ENCODE data around the gene CA12. TPM values are rescaled to one million over a fixed set of nuclear protein-coding genes. Genes with fewer than 3 reads are reported as not detected.

The CA12 gene
- total RNA-seq, 2 experiments from 2014 or later = 0.58 TPM; not detected in 1

- H3K27me3 Mint-ChIP-seq = peaks cover 2% of the 10 kb centered on the region
- POLR2A ChIA-PET = interaction anchor here (0.5 to 1.3 kb wide), 3 partner anchors 14 to 25 kb away, joined by 3 read pairs; no protein-coding TSS in a partner anchor
These were observed 33.0 kb upstream of the CA12 start for GRCh38 chr15:63414474-63415120.

DNA sequence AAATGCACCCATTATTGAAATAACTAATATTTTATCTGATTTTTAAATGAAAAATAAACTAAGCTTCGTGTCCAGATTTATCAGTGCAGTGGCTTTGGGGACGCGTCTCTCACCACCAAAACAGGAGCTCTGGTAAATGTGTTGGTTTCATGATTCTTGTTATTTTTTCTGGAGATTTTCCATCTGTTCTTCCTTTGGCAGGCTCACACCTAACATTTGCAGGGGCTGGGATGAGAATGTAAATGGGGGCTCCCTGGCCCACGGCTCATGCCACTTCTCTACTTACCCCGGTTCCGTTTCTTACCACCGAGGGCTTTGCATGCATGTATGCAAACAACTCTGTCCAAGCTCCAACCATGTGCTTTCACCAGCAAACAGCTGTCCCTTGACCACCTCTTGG, 30.9 kb upstream of the CA12 start:
- TF ChIP-seq, protein P1, sequence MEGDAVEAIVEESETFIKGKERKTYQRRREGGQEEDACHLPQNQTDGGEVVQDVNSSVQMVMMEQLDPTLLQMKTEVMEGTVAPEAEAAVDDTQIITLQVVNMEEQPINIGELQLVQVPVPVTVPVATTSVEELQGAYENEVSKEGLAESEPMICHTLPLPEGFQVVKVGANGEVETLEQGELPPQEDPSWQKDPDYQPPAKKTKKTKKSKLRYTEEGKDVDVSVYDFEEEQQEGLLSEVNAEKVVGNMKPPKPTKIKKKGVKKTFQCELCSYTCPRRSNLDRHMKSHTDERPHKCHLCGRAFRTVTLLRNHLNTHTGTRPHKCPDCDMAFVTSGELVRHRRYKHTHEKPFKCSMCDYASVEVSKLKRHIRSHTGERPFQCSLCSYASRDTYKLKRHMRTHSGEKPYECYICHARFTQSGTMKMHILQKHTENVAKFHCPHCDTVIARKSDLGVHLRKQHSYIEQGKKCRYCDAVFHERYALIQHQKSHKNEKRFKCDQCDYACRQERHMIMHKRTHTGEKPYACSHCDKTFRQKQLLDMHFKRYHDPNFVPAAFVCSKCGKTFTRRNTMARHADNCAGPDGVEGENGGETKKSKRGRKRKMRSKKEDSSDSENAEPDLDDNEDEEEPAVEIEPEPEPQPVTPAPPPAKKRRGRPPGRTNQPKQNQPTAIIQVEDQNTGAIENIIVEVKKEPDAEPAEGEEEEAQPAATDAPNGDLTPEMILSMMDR (IDR thresholded peaks at IDR 0.05) = no peak
- intact Hi-C loops (cut with micrococcal nuclease) = no loop called here
- Mint-ChIP-seq H3K36me3 (ENCODE audit: low read depth) (no peaks in the 10 kb centered on the region), H3K27me3 (peaks cover 2% of the 10 kb centered on the region), H3K9me3 (no peaks in the 10 kb centered on the region), H3K4me3 (no peak overlapping the region), H3K27ac (no peak overlapping the region), H3K4me1 (ENCODE audit: low read depth) (peaks cover 6% of the 10 kb centered on the region)
- CTCF ChIA-PET = interaction anchor here (0.8 to 2.4 kb wide), 6 partner anchors 10 to 365 kb away, joined by 3 to 7 read pairs (median 4); no protein-coding TSS in a partner anchor
- POLR2A ChIA-PET = no interaction called here
- no peak for ATAC-seq
- DNase-seq = no peak

More at GRCh38 chr15:63414474-63415120, 33.0 kb upstream of the CA12 start:
- Mint-ChIP-seq H3K9me3 (no peaks in the 10 kb centered on the region), H3K36me3 (ENCODE audit: low read depth) (no peaks in the 10 kb centered on the region), H3K27ac (no peak overlapping the region), H3K4me1 (ENCODE audit: low read depth) (peaks cover 6% of the 10 kb centered on the region), H3K4me3 (no peak overlapping the region)
- intact Hi-C loops (cut with micrococcal nuclease) = no loop called here
- CTCF ChIA-PET = interaction anchor here (0.9 to 2.3 kb wide), 8 partner anchors 9 to 126 kb away, joined by 3 to 8 read pairs (median 6); no protein-coding TSS in a partner anchor
- ATAC-seq (no peak), DNase-seq (no peak)
- TF ChIP-seq, protein P1 (IDR thresholded peaks at IDR 0.05) = no peak

DNA sequence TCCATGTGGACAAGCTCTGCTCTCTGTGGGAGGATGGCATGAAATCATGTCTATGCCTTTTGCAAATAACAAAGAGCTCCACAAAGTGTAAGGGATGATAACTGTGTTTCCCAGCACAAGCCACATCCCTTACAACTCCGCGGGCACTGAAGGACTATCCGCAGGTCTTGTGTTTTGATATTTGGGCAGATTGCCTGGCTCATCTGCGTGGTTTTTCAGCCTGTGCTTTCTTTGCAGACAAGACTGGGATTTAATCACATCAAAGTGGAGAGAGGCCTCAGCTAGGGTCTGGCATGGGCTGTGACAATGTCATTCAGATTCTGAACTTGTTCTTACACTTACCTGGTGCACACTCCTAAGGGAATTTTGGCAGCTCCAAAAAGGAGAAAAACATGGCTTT, 30.2 kb upstream of the CA12 start:
- POLR2A ChIA-PET = no interaction called here
- DNase-seq (no peak), ATAC-seq (no peak)
- Mint-ChIP-seq H3K27me3 (peaks cover 2% of the 10 kb centered on the region), H3K4me3 (no peak overlapping the region), H3K36me3 (ENCODE audit: low read depth) (no peaks in the 10 kb centered on the region), H3K9me3 (no peaks in the 10 kb centered on the region), H3K4me1 (ENCODE audit: low read depth) (peaks cover 6% of the 10 kb centered on the region), H3K27ac (no peak overlapping the region)
- intact Hi-C loops (cut with micrococcal nuclease) = no loop called here
- TF ChIP-seq, protein P1 (IDR thresholded peaks at IDR 0.05) = no peak
- CTCF ChIA-PET = interaction anchor here (0.8 to 2.4 kb wide), 5 partner anchors 9 to 364 kb away, joined by 3 to 7 read pairs (median 3); no protein-coding TSS in a partner anchor

DNA sequence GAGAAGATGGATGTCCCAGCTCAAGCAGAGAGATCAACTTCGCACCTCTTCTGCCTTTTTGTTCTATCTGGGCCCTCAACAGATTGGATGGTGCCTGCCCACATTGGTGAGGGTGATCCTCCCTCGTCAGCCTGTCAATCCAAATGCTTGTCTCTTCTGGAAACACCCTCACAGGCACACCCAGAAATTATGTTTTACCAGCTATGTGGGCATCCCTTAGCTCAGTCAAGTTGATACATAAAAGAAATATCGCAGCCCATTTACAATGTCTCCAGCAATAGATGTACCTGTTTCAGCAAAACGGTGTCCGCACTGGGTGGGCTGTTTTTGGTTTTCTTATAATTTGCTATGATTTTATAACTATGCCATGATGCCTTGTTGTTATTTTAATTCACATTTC, 27.5 kb upstream of the CA12 start:
- no peaks in the 10 kb centered on the region for H3K36me3 Mint-ChIP-seq (ENCODE audit: low read depth)
- no peaks in the 10 kb centered on the region for H3K9me3 Mint-ChIP-seq
- H3K4me3 Mint-ChIP-seq = no peak overlapping the region
- H3K4me1 Mint-ChIP-seq (ENCODE audit: low read depth) = peaks cover 6% of the 10 kb centered on the region
- intact Hi-C loops (cut with micrococcal nuclease) = no loop called here
- no peak overlapping the region for H3K27ac Mint-ChIP-seq
- no peak for DNase-seq
- CTCF ChIA-PET = interaction anchor here (1.4 kb wide), 1 partner anchor 361 kb away, joined by 4 read pairs; no protein-coding TSS in a partner anchor
- H3K27me3 Mint-ChIP-seq = peaks cover 2% of the 10 kb centered on the region
- ATAC-seq = no peak
- TF ChIP-seq, protein P1 (IDR thresholded peaks at IDR 0.05) = no peak
- POLR2A ChIA-PET = no interaction called here

- ChIA-PET CTCF (interaction anchor here (1.4 kb wide), 1 partner anchor 361 kb away, joined by 4 read pairs; no protein-coding TSS in a partner anchor), POLR2A (interaction anchor here (0.6 kb wide), 1 partner anchor 1133 kb away, joined by 3 read pairs; no protein-coding TSS in a partner anchor)
- intact Hi-C loops (cut with micrococcal nuclease) = no loop called here
- H3K9me3 Mint-ChIP-seq = no peaks in the 10 kb centered on the region
- no peak overlapping the region for H3K4me3 Mint-ChIP-seq
- no peak for ATAC-seq
- no peak overlapping the region for H3K27ac Mint-ChIP-seq
- H3K36me3 Mint-ChIP-seq (ENCODE audit: low read depth) = no peaks in the 10 kb centered on the region
- peaks cover 2% of the 10 kb centered on the region for H3K27me3 Mint-ChIP-seq
- peaks cover 6% of the 10 kb centered on the region for H3K4me1 Mint-ChIP-seq (ENCODE audit: low read depth)
- TF ChIP-seq, protein P1 (IDR thresholded peaks at IDR 0.05) = no peak
- DNase-seq = no peak
These were observed 26.9 kb upstream of the CA12 start for GRCh38 chr15:63408524-63408923.
